ENCODE results near the gene TMC4. TPM values are rescaled to one million over a fixed set of nuclear protein-coding genes. Genes with fewer than 3 reads are reported as not detected.
A peak's percentile ranks its signal among the peaks of the same experiment; 100 is the strongest.

Gene TMC4
- total and polyA plus RNA-seq, 2 experiments from 2014 or later: 0.18 TPM; not detected in 1

GRCh38 chr19:54153731-54154326 is 19.1 kb downstream of the TMC4 start:
- Histone ChIP-seq H4K20me1 (ENCODE audit: insufficient read depth) (no peaks in the 10 kb centered on the region), H3K4me3 (no peak overlapping the region), H3K27me3 (replicated peaks; ENCODE audit: insufficient read depth) (no peaks in the 10 kb centered on the region), H3K27ac (peak overlapping the region; percentile 48), H3K36me3 (ENCODE audit: low read depth) (peaks cover 26% of the 10 kb centered on the region; the same call in 1 of the 2 replicates), H3K4me2 (ENCODE audit: unreplicated experiment) (no peak overlapping the region), H3F3A (ENCODE audit: insufficient read depth) (peaks cover 21% of the 10 kb centered on the region), H3K9ac (no peak overlapping the region), H3K4me1 (ENCODE audit: insufficient read depth) (peaks cover 17% of the 10 kb centered on the region), H2AFZ (no peak overlapping the region), H3K9me2 (ENCODE audit: insufficient read depth) (no peaks in the 10 kb centered on the region), H3K79me2 (ENCODE audit: insufficient read depth) (peaks cover 26% of the 10 kb centered on the region; the same call in 1 of the 2 replicates), H3K9me3 (ENCODE audit: low read depth) (no peaks in the 10 kb centered on the region)
- no peak for TF ChIP-seq EZH2 (IDR thresholded peaks at IDR 0.05; ENCODE audit: insufficient read depth, poor library complexity, severe bottlenecking)
- no peak for TF ChIP-seq EZH2phosphoT487 (IDR thresholded peaks at IDR 0.05; ENCODE audit: insufficient read depth, low read depth)
- DNase-seq: peak; percentile 8
- in situ Hi-C loops (cut with MboI): no loop called here
- 94 to 96% methylated on average over 10 of the region's 10 CpGs for WGBS, 2 experiments (ENCODE audit: low coverage in 1 of 2, low lambda C conversion rate in 2 of 2, missing lambda C conversion rate in 2 of 2)

- H3K4me3 ChIP-seq: no peak overlapping the region
- no peaks in the 10 kb centered on the region for H4K20me1 ChIP-seq (ENCODE audit: insufficient read depth)
- H3K4me1 ChIP-seq (ENCODE audit: insufficient read depth): peaks cover 10% of the 10 kb centered on the region
- H3K27ac ChIP-seq: peak overlapping the region; percentile 35; the same call in 1 of the 2 replicates
- no peaks in the 10 kb centered on the region for H3K9me3 ChIP-seq (ENCODE audit: low read depth)
- H3K79me2 ChIP-seq (ENCODE audit: insufficient read depth): peaks cover 21% of the 10 kb centered on the region; the same call in 1 of the 2 replicates
- no peak overlapping the region for H3K9ac ChIP-seq
- TF ChIP-seq EZH2 (IDR thresholded peaks at IDR 0.05; ENCODE audit: insufficient read depth, poor library complexity, severe bottlenecking) (no peak), EZH2phosphoT487 (IDR thresholded peaks at IDR 0.05; ENCODE audit: insufficient read depth, low read depth) (no peak)
- 68 to 86% methylated on average over 10 to 25 of the region's 25 CpGs for WGBS, 2 experiments (ENCODE audit: low coverage in 1 of 2, low lambda C conversion rate in 2 of 2, missing lambda C conversion rate in 2 of 2)
- H3F3A ChIP-seq (ENCODE audit: insufficient read depth): peaks cover 14% of the 10 kb centered on the region
- no peaks in the 10 kb centered on the region for H3K9me2 ChIP-seq (ENCODE audit: insufficient read depth)
- H2AFZ ChIP-seq: no peak overlapping the region
- no peak overlapping the region for H3K4me2 ChIP-seq (ENCODE audit: unreplicated experiment)
- DNase-seq: peak; percentile 10
- no peaks in the 10 kb centered on the region for H3K27me3 ChIP-seq (replicated peaks; ENCODE audit: insufficient read depth)
- in situ Hi-C loops (cut with MboI): no loop called here
- H3K36me3 ChIP-seq (ENCODE audit: low read depth): peaks cover 26% of the 10 kb centered on the region; the same call in 1 of the 2 replicates
Measured at GRCh38 chr19:54152878-54153524, 20.0 kb downstream of the TMC4 start.

GRCh38 chr19:54152267-54152666 is 20.7 kb downstream of the TMC4 start:
- DNase-seq: no peak
- WGBS, 2 experiments (ENCODE audit: low coverage in 1 of 2, low lambda C conversion rate in 2 of 2, missing lambda C conversion rate in 2 of 2): 84 to 87% methylated on average over 11 to 12 of the region's 12 CpGs
- H3K9ac ChIP-seq: no peak overlapping the region
- H3K79me2 ChIP-seq (ENCODE audit: insufficient read depth): peaks cover 14% of the 10 kb centered on the region; the same call in 1 of the 2 replicates
- H4K20me1 ChIP-seq (ENCODE audit: insufficient read depth): no peaks in the 10 kb centered on the region
- TF ChIP-seq EZH2 (IDR thresholded peaks at IDR 0.05; ENCODE audit: insufficient read depth, poor library complexity, severe bottlenecking) (no peak), EZH2phosphoT487 (IDR thresholded peaks at IDR 0.05; ENCODE audit: insufficient read depth, low read depth) (no peak)
- H3K36me3 ChIP-seq (ENCODE audit: low read depth): peaks cover 26% of the 10 kb centered on the region; the same call in 1 of the 2 replicates
- peaks cover 10% of the 10 kb centered on the region for H3K4me1 ChIP-seq (ENCODE audit: insufficient read depth)
- no peaks in the 10 kb centered on the region for H3K9me3 ChIP-seq (ENCODE audit: low read depth)
- no peak overlapping the region for H3K4me3 ChIP-seq
- no peak overlapping the region for H2AFZ ChIP-seq
- H3K27ac ChIP-seq: no peak overlapping the region
- H3F3A ChIP-seq (ENCODE audit: insufficient read depth): peaks cover 13% of the 10 kb centered on the region
- no peaks in the 10 kb centered on the region for H3K27me3 ChIP-seq (replicated peaks; ENCODE audit: insufficient read depth)
- in situ Hi-C loops (cut with MboI): no loop called here
- no peaks in the 10 kb centered on the region for H3K9me2 ChIP-seq (ENCODE audit: insufficient read depth)
- H3K4me2 ChIP-seq (ENCODE audit: unreplicated experiment): no peak overlapping the region

- Histone ChIP-seq H2AFZ (no peak overlapping the region), H4K20me1 (ENCODE audit: insufficient read depth) (no peaks in the 10 kb centered on the region), H3K9me3 (ENCODE audit: low read depth) (no peaks in the 10 kb centered on the region), H3F3A (ENCODE audit: insufficient read depth) (peaks cover 13% of the 10 kb centered on the region), H3K36me3 (ENCODE audit: low read depth) (peaks cover 22% of the 10 kb centered on the region; the same call in 1 of the 2 replicates), H3K4me2 (ENCODE audit: unreplicated experiment) (no peak overlapping the region), H3K9me2 (ENCODE audit: insufficient read depth) (no peaks in the 10 kb centered on the region), H3K9ac (no peak overlapping the region), H3K27ac (no peak overlapping the region), H3K4me3 (no peak overlapping the region), H3K4me1 (ENCODE audit: insufficient read depth) (peaks cover 10% of the 10 kb centered on the region), H3K27me3 (replicated peaks; ENCODE audit: insufficient read depth) (no peaks in the 10 kb centered on the region), H3K79me2 (ENCODE audit: insufficient read depth) (peaks cover 7% of the 10 kb centered on the region; the same call in 1 of the 2 replicates)
- whole genome bisulfite sequencing, 2 experiments (ENCODE audit: low coverage in 1 of 2, low lambda C conversion rate in 2 of 2, missing lambda C conversion rate in 2 of 2): 89 to 91% methylated on average over 23 of the region's 23 CpGs
- TF ChIP-seq EZH2 (IDR thresholded peaks at IDR 0.05; ENCODE audit: insufficient read depth, poor library complexity, severe bottlenecking) (no peak), EZH2phosphoT487 (IDR thresholded peaks at IDR 0.05; ENCODE audit: insufficient read depth, low read depth) (no peak)
- DNase-seq: no peak
- in situ Hi-C loops (cut with MboI): no loop called here
Measured at GRCh38 chr19:54151362-54152035, 21.5 kb downstream of the TMC4 start.
